Neutrophil (primary cell): ENCODE measurements around the gene ANKDD1A.

Experiments used
- H3K27ac ChIP-seq: fragments of 200-600 bp; sonication (generic); 2 replicates; pipeline ENCODE4 v1.5.1; 2016; ENCODE audit warnings: mild to moderate bottlenecking, moderate library complexity
- H3K27me3 ChIP-seq: fragments of 200-600 bp; sonication (generic); 2 replicates; pipeline ENCODE4 v1.6.0; 2016; ENCODE audit warnings: mild to moderate bottlenecking
- H3K36me3 ChIP-seq: fragments of 200-600 bp; sonication (generic); 2 replicates; pipeline ENCODE4 v1.5.1; 2017
- H3K4me1 ChIP-seq, 2 experiments: fragments of 200-600 bp in 1 of 2; sonication (generic) in 1 of 2; 1 replicate in 1 of 2; 2 replicates in 1 of 2; pipeline versions ENCODE4 v1.5.1 to v1.6.1; 2013 to 2016; ENCODE audit warnings: low read depth in 1 of 2, low read length in 1 of 2, mild to moderate bottlenecking in 1 of 2, moderate library complexity in 1 of 2; ENCODE audit not compliant: control insufficient read depth in 1 of 2, insufficient read depth in 1 of 2
- H3K4me3 ChIP-seq, 2 experiments: fragments of 200-600 bp in 1 of 2; sonication (generic) in 1 of 2; 1 replicate in 1 of 2; 2 replicates in 1 of 2; pipeline ENCODE4 v1.5.1; 2013 to 2016; ENCODE audit warnings: low read depth in 1 of 2, low read length in 1 of 2, mild to moderate bottlenecking in 1 of 2, moderate library complexity in 1 of 2
- H3K9me3 ChIP-seq: fragments of 200-600 bp; sonication (generic); 2 replicates; pipeline ENCODE4 v1.5.1; 2016
- CTCF ChIP-seq: fragments of 200-600 bp; sonication (generic); IDR thresholded peaks from 2 replicates; pipeline ENCODE4 v1.5.1; 2016; ENCODE audit warnings: antibody characterized with exemption

ANKDD1A gene

GRCh38 chr15:64931381-64931780, 19.7 kb downstream of the ANKDD1A start:
- no peak overlapping the region for H3K4me3 ChIP-seq
- H3K27me3 ChIP-seq = no peaks in the 10 kb centered on the region
- no peak for TF ChIP-seq CTCF
- no peaks in the 10 kb centered on the region for H3K36me3 ChIP-seq
- no peak overlapping the region for H3K27ac ChIP-seq
- no peaks in the 10 kb centered on the region for H3K4me1 ChIP-seq
- no peaks in the 10 kb centered on the region for H3K9me3 ChIP-seq

- Histone ChIP-seq H3K27ac (no peak overlapping the region), H3K27me3 (no peaks in the 10 kb centered on the region), H3K36me3 (no peaks in the 10 kb centered on the region), H3K9me3 (no peaks in the 10 kb centered on the region), H3K4me1 (no peaks in the 10 kb centered on the region), H3K4me3 (no peak overlapping the region)
- TF ChIP-seq CTCF = no peak
These were observed 22.3 kb downstream of the ANKDD1A start for GRCh38 chr15:64934023-64934422.

GRCh38 chr15:64938192-64938591, 26.5 kb downstream of the ANKDD1A start:
- Histone ChIP-seq H3K4me3 (no peak overlapping the region), H3K36me3 (no peaks in the 10 kb centered on the region), H3K4me1 (no peaks in the 10 kb centered on the region), H3K27me3 (no peaks in the 10 kb centered on the region), H3K27ac (no peak overlapping the region), H3K9me3 (no peaks in the 10 kb centered on the region)
- no peak for TF ChIP-seq CTCF

- no peaks in the 10 kb centered on the region for H3K4me1 ChIP-seq
- H3K9me3 ChIP-seq = no peaks in the 10 kb centered on the region
- no peak overlapping the region for H3K4me3 ChIP-seq
- H3K27ac ChIP-seq = no peak overlapping the region
- H3K36me3 ChIP-seq = no peaks in the 10 kb centered on the region
- no peaks in the 10 kb centered on the region for H3K27me3 ChIP-seq
- TF ChIP-seq CTCF = no peak
These were observed 30.7 kb downstream of the ANKDD1A start for GRCh38 chr15:64942356-64942755.

- no peak overlapping the region for H3K27ac ChIP-seq
- no peak overlapping the region for H3K4me3 ChIP-seq
- no peaks in the 10 kb centered on the region for H3K4me1 ChIP-seq
- TF ChIP-seq CTCF = no peak
- no peaks in the 10 kb centered on the region for H3K27me3 ChIP-seq
- H3K36me3 ChIP-seq = no peaks in the 10 kb centered on the region
- H3K9me3 ChIP-seq = no peaks in the 10 kb centered on the region
These were observed 32.0 kb downstream of the ANKDD1A start for GRCh38 chr15:64943512-64944225.

GRCh38 chr15:64944961-64945360, 33.3 kb downstream of the ANKDD1A start:
- no peaks in the 10 kb centered on the region for H3K9me3 ChIP-seq
- no peaks in the 10 kb centered on the region for H3K4me1 ChIP-seq
- no peak overlapping the region for H3K27ac ChIP-seq
- H3K27me3 ChIP-seq = no peaks in the 10 kb centered on the region
- no peaks in the 10 kb centered on the region for H3K36me3 ChIP-seq
- TF ChIP-seq CTCF = no peak
- no peak overlapping the region for H3K4me3 ChIP-seq
